DND-41 (cell line): Measurements from ENCODE around the gene HMGXB3.

ENCODE experiments used
- CTCF ChIP-seq: IDR thresholded peaks from 2 replicates; pipeline ENCODE4 v1.5.1; 2012; ENCODE audit warnings: borderline replicate concordance, low read length, moderate library complexity, mild to moderate bottlenecking; ENCODE audit not compliant: poor library complexity, severe bottlenecking; ENCODE audit errors: extremely low read depth
- EZH2 ChIP-seq: IDR thresholded peaks from 3 replicates; pipeline ENCODE4 v1.6.1; 2012; ENCODE audit warnings: borderline replicate concordance, low read depth, mild to moderate bottlenecking, moderate library complexity, low read length, inconsistent platforms; ENCODE audit not compliant: severe bottlenecking

- no peak for TF ChIP-seq CTCF
- TF ChIP-seq EZH2: no peak
Measured at GRCh38 chr5:150060471-150060870, 59.9 kb downstream of the HMGXB3 start.
